Measurements from ENCODE around the gene TEX29.

- TF ChIP-seq CTCF (IDR thresholded peaks at IDR 0.05) (no peak), POLR2A (IDR thresholded peaks at IDR 0.05) (no peak)
Measured at GRCh38 chr13:111326621-111326965, 6.2 kb downstream of the TEX29 start.
